ENCODE measurements around the gene MYH16. TPM values are rescaled to one million over a fixed set of nuclear protein-coding genes. Genes with fewer than 3 reads are reported as not detected.

Gene MYH16
- total and polyA plus RNA-seq, 2 experiments from 2014 or later: not detected

DNA sequence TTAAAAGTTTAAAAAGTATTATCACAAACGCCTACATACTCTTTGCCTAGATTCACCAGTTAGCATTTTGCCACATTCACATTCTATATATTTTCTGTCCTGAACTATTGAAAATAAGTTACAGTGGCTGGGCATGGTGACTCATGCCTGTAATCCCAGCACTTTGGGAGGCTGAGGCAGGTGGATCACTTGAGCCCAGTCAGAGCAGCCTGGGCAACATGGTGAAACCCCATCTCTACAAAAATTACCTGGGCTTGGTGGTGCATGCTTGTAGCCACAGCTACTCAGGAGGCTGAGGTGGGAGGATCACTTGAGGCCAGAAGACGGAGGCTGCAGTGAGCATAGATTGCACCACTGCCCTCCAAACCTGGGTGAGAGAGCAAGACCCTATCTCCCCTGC, 58.4 kb downstream of the MYH16 start:
- Mint-ChIP-seq H3K4me1 (peaks cover 6% of the 10 kb centered on the region), H3K9me3 (no peaks in the 10 kb centered on the region), H3K27me3 (ENCODE audit: insufficient read depth, low read depth, poor library complexity) (peaks cover 6% of the 10 kb centered on the region), H3K27ac (no peak overlapping the region), H3K4me3 (no peak overlapping the region), H3K36me3 (ENCODE audit: low read depth) (peaks cover 17% of the 10 kb centered on the region)
- no peak for ATAC-seq
- Histone ChIP-seq H3K27me3 (ENCODE audit: insufficient read depth) (no peaks in the 10 kb centered on the region), H3K4me2 (no peak overlapping the region), H3K79me2 (replicated peaks; ENCODE audit: insufficient read depth) (peaks cover 72% of the 10 kb centered on the region), H3K4me3 (no peak overlapping the region), H3K36me3 (ENCODE audit: insufficient read depth) (no peaks in the 10 kb centered on the region; the same call in 1 of the 2 replicates), H3K27ac (ENCODE audit: low read depth) (no peak overlapping the region), H3K9me2 (ENCODE audit: insufficient read depth) (no peaks in the 10 kb centered on the region), H3K4me1 (ENCODE audit: insufficient read depth) (peaks cover 6% of the 10 kb centered on the region), H2AFZ (no peak overlapping the region), H3F3A (replicated peaks; ENCODE audit: low read depth) (0 out of 2 replicates have a peak, but pooled peaks cover 3% of the 10 kb centered on the region), H4K20me1 (replicated peaks; ENCODE audit: insufficient read depth) (peaks cover 29% of the 10 kb centered on the region)
- no peak for DNase-seq (ENCODE audit: low spot score)
- TF ChIP-seq POLR2AphosphoS5 (IDR thresholded peaks at IDR 0.05; ENCODE audit: low read depth) (no peak), EZH2phosphoT487 (IDR thresholded peaks at IDR 0.05; ENCODE audit: unreplicated experiment) (no peak), CREB1 (CRISPR knock-in tag; IDR thresholded peaks at IDR 0.05; ENCODE audit: low read depth) (no peak), JUNB (IDR thresholded peaks at IDR 0.05; ENCODE audit: unreplicated experiment) (no peak), REST (IDR thresholded peaks at IDR 0.05; ENCODE audit: unreplicated experiment) (no peak), NANOG (IDR thresholded peaks at IDR 0.05; ENCODE audit: borderline replicate concordance) (no peak), ZNF331 (CRISPR knock-in tag; IDR thresholded peaks at IDR 0.05; ENCODE audit: low read depth) (no peak), EZH2 (IDR thresholded peaks at IDR 0.05; ENCODE audit: low read depth, unreplicated experiment) (no peak), STAT1 (IDR thresholded peaks at IDR 0.05; ENCODE audit: unreplicated experiment) (no peak), ZNF114 (CRISPR knock-in tag; IDR thresholded peaks at IDR 0.05) (no peak), ETS1 (IDR thresholded peaks at IDR 0.05) (no peak)
- TF ChIP-seq, protein P1, sequence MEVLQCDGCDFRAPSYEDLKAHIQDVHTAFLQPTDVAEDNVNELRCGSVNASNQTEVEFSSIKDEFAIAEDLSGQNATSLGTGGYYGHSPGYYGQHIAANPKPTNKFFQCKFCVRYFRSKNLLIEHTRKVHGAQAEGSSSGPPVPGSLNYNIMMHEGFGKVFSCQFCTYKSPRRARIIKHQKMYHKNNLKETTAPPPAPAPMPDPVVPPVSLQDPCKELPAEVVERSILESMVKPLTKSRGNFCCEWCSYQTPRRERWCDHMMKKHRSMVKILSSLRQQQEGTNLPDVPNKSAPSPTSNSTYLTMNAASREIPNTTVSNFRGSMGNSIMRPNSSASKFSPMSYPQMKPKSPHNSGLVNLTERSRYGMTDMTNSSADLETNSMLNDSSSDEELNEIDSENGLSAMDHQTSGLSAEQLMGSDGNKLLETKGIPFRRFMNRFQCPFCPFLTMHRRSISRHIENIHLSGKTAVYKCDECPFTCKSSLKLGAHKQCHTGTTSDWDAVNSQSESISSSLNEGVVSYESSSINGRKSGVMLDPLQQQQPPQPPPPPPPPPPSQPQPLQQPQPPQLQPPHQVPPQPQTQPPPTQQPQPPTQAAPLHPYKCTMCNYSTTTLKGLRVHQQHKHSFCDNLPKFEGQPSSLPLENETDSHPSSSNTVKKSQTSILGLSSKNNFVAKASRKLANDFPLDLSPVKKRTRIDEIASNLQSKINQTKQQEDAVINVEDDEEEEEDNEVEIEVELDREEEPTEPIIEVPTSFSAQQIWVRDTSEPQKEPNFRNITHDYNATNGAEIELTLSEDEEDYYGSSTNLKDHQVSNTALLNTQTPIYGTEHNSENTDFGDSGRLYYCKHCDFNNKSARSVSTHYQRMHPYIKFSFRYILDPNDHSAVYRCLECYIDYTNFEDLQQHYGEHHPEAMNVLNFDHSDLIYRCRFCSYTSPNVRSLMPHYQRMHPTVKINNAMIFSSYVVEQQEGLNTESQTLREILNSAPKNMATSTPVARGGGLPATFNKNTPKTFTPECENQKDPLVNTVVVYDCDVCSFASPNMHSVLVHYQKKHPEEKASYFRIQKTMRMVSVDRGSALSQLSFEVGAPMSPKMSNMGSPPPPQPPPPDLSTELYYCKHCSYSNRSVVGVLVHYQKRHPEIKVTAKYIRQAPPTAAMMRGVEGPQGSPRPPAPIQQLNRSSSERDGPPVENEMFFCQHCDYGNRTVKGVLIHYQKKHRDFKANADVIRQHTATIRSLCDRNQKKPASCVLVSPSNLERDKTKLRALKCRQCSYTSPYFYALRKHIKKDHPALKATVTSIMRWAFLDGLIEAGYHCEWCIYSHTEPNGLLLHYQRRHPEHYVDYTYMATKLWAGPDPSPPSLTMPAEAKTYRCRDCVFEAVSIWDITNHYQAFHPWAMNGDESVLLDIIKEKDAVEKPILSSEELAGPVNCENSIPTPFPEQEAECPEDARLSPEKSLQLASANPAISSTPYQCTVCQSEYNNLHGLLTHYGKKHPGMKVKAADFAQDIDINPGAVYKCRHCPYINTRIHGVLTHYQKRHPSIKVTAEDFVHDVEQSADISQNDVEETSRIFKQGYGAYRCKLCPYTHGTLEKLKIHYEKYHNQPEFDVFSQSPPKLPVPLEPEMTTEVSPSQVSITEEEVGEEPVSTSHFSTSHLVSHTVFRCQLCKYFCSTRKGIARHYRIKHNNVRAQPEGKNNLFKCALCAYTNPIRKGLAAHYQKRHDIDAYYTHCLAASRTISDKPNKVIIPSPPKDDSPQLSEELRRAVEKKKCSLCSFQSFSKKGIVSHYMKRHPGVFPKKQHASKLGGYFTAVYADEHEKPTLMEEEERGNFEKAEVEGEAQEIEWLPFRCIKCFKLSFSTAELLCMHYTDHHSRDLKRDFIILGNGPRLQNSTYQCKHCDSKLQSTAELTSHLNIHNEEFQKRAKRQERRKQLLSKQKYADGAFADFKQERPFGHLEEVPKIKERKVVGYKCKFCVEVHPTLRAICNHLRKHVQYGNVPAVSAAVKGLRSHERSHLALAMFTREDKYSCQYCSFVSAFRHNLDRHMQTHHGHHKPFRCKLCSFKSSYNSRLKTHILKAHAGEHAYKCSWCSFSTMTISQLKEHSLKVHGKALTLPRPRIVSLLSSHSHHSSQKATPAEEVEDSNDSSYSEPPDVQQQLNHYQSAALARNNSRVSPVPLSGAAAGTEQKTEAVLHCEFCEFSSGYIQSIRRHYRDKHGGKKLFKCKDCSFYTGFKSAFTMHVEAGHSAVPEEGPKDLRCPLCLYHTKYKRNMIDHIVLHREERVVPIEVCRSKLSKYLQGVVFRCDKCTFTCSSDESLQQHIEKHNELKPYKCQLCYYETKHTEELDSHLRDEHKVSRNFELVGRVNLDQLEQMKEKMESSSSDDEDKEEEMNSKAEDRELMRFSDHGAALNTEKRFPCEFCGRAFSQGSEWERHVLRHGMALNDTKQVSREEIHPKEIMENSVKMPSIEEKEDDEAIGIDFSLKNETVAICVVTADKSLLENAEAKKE (CRISPR knock-in tag; IDR thresholded peaks at IDR 0.05): no peak
- TF ChIP-seq, protein P2, sequence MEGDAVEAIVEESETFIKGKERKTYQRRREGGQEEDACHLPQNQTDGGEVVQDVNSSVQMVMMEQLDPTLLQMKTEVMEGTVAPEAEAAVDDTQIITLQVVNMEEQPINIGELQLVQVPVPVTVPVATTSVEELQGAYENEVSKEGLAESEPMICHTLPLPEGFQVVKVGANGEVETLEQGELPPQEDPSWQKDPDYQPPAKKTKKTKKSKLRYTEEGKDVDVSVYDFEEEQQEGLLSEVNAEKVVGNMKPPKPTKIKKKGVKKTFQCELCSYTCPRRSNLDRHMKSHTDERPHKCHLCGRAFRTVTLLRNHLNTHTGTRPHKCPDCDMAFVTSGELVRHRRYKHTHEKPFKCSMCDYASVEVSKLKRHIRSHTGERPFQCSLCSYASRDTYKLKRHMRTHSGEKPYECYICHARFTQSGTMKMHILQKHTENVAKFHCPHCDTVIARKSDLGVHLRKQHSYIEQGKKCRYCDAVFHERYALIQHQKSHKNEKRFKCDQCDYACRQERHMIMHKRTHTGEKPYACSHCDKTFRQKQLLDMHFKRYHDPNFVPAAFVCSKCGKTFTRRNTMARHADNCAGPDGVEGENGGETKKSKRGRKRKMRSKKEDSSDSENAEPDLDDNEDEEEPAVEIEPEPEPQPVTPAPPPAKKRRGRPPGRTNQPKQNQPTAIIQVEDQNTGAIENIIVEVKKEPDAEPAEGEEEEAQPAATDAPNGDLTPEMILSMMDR (conservative IDR thresholded peaks at IDR 0.05; ENCODE audit: low read depth in 2 of 2): no peak
